Spinal cord (tissue), 10 donors: ENCODE results near the gene TMEM259. TPM values are rescaled to one million over a fixed set of nuclear protein-coding genes. Genes with fewer than 3 reads are reported as not detected.

Source experiments
- DNase-seq, 6 donors: peaks; one replicate each; pipeline versions ENCODE4 v3.0.0 to v3.0.0-alpha.2; 2013 to 2015; ENCODE audit warnings: low spot score in 6 of 6, low read depth in 4 of 6
- H3K27ac ChIP-seq: one replicate; pipeline ENCODE4 v1.5.1; 2013; ENCODE audit warnings: low read depth, low read length, control low read depth
- H3K27me3 ChIP-seq: one replicate; pipeline ENCODE4 v1.6.1; 2013; ENCODE audit warnings: low read length; ENCODE audit not compliant: control insufficient read depth, insufficient read depth
- H3K36me3 ChIP-seq: one replicate; pipeline ENCODE4 v1.6.1; 2013; ENCODE audit warnings: low read length; ENCODE audit not compliant: control insufficient read depth, insufficient read depth
- H3K4me1 ChIP-seq: one replicate; pipeline ENCODE4 v1.6.1; 2013; ENCODE audit warnings: low read length; ENCODE audit not compliant: control insufficient read depth, insufficient read depth
- H3K4me3 ChIP-seq: one replicate; pipeline ENCODE4 v1.5.1; 2013; ENCODE audit warnings: low read depth, low read length, control low read depth
- H3K9me3 ChIP-seq: one replicate; pipeline ENCODE4 v1.6.1; 2013; ENCODE audit warnings: low read length; ENCODE audit not compliant: control insufficient read depth, insufficient read depth
- WGBS: methylation state at CpG from one replicate; pipeline ENCODE4 v1.1.5; 2013; ENCODE audit warnings: missing lambda C conversion rate; ENCODE audit not compliant: insufficient coverage; 5-methylcytosine and 5-hydroxymethylcytosine counted together
- polyA plus RNA-seq, 2 donors: library from polyadenylated mRNA; unstranded; fragments of 120-200 nt; gene quantifications; one replicate each; pipeline ENCODE4 v1.2.1, GENCODE V29; 2013; ENCODE audit not compliant: insufficient read length in 2 of 2
- total RNA-seq, 2 donors: library from RNA; depleted of rRNA in 1 of 2; stranded (reverse); fragments of 120-200 nt in 1 of 2; fragments of >200 nt in 1 of 2; gene quantifications; one replicate each; pipeline versions ENCODE4 v1.2.3 to v1.2.4, GENCODE V29; 2013 to 2014
- donor health status: healthy.

TMEM259 gene
- total and polyA plus RNA-seq, 4 donors = 32.7 to 191 (median 130) TPM

- Histone ChIP-seq H3K27ac (no peak overlapping the region), H3K4me1 (peaks cover 17% of the 10 kb centered on the region), H3K27me3 (peaks cover 48% of the 10 kb centered on the region), H3K36me3 (peaks cover 55% of the 10 kb centered on the region), H3K9me3 (no peaks in the 10 kb centered on the region), H3K4me3 (no peak overlapping the region)
- DNase-seq = peak in 1 of 6 donors; percentile 10
- WGBS = 59% methylated on average over 26 of the region's 26 CpGs
Measured at GRCh38 chr19:995051-995827, 25.7 kb downstream of the TMEM259 start.

- no peak overlapping the region for H3K27ac ChIP-seq
- H3K4me3 ChIP-seq = no peak overlapping the region
- no peaks in the 10 kb centered on the region for H3K9me3 ChIP-seq
- peaks cover 62% of the 10 kb centered on the region for H3K36me3 ChIP-seq
- H3K4me1 ChIP-seq = peaks cover 17% of the 10 kb centered on the region
- H3K27me3 ChIP-seq = peaks cover 42% of the 10 kb centered on the region
- 91% methylated on average over 14 of the region's 18 CpGs for WGBS
- DNase-seq = no peak
Measured at GRCh38 chr19:994516-994915, 26.4 kb downstream of the TMEM259 start.

GRCh38 chr19:993831-994393, 27.0 kb downstream of the TMEM259 start:
- Histone ChIP-seq H3K4me3 (no peak overlapping the region), H3K36me3 (peaks cover 68% of the 10 kb centered on the region), H3K9me3 (no peaks in the 10 kb centered on the region), H3K4me1 (peaks cover 17% of the 10 kb centered on the region), H3K27ac (no peak overlapping the region), H3K27me3 (peaks cover 36% of the 10 kb centered on the region)
- WGBS = 89% methylated on average over 43 of the region's 43 CpGs
- no peak for DNase-seq

- no peak for DNase-seq
- Histone ChIP-seq H3K36me3 (peaks cover 74% of the 10 kb centered on the region), H3K9me3 (no peaks in the 10 kb centered on the region), H3K27ac (no peak overlapping the region), H3K27me3 (peaks cover 31% of the 10 kb centered on the region), H3K4me1 (peaks cover 17% of the 10 kb centered on the region), H3K4me3 (no peak overlapping the region)
- WGBS = 91% methylated on average over 17 of the region's 17 CpGs
Measured at GRCh38 chr19:993361-993830, 27.5 kb downstream of the TMEM259 start.

- H3K27ac ChIP-seq = no peak overlapping the region
- no peak for DNase-seq
- H3K36me3 ChIP-seq = peaks cover 81% of the 10 kb centered on the region
- WGBS = 98% methylated on average over 12 of the region's 13 CpGs
- H3K4me3 ChIP-seq = no peak overlapping the region
- no peaks in the 10 kb centered on the region for H3K9me3 ChIP-seq
- peaks cover 17% of the 10 kb centered on the region for H3K4me1 ChIP-seq
- peaks cover 24% of the 10 kb centered on the region for H3K27me3 ChIP-seq
Measured at GRCh38 chr19:992670-993055, 28.3 kb downstream of the TMEM259 start.

- H3K9me3 ChIP-seq = no peaks in the 10 kb centered on the region
- peaks cover 17% of the 10 kb centered on the region for H3K4me1 ChIP-seq
- no peak for DNase-seq
- WGBS = 91% methylated on average over 32 of the region's 42 CpGs
- peaks cover 18% of the 10 kb centered on the region for H3K27me3 ChIP-seq
- H3K4me3 ChIP-seq = no peak overlapping the region
- H3K27ac ChIP-seq = no peak overlapping the region
- peaks cover 87% of the 10 kb centered on the region for H3K36me3 ChIP-seq
Measured at GRCh38 chr19:991932-992669, 28.8 kb downstream of the TMEM259 start.

- 80% methylated on average over 20 of the region's 47 CpGs for WGBS
- Histone ChIP-seq H3K36me3 (peaks cover 94% of the 10 kb centered on the region), H3K4me3 (no peak overlapping the region), H3K27me3 (peaks cover 12% of the 10 kb centered on the region), H3K27ac (no peak overlapping the region), H3K4me1 (peaks cover 13% of the 10 kb centered on the region), H3K9me3 (no peaks in the 10 kb centered on the region)
- DNase-seq = no peak
Measured at GRCh38 chr19:991174-991931, 29.6 kb downstream of the TMEM259 start.

GRCh38 chr19:990746-991145, 30.2 kb downstream of the TMEM259 start:
- Histone ChIP-seq H3K4me3 (no peak overlapping the region), H3K27me3 (peaks cover 6% of the 10 kb centered on the region), H3K9me3 (no peaks in the 10 kb centered on the region), H3K36me3 (peaks cover 97% of the 10 kb centered on the region), H3K27ac (no peak overlapping the region), H3K4me1 (peaks cover 7% of the 10 kb centered on the region)
- DNase-seq = no peak
- 97% methylated on average over 23 of the region's 23 CpGs for WGBS

- no peak for DNase-seq
- WGBS = 93% methylated on average over 27 of the region's 27 CpGs
- peaks cover under 1% of the 10 kb centered on the region for H3K27me3 ChIP-seq
- H3K4me1 ChIP-seq = peaks cover 3% of the 10 kb centered on the region
- peaks cover 94% of the 10 kb centered on the region for H3K36me3 ChIP-seq
- H3K4me3 ChIP-seq = no peak overlapping the region
- H3K9me3 ChIP-seq = no peaks in the 10 kb centered on the region
- H3K27ac ChIP-seq = no peak overlapping the region
Measured at GRCh38 chr19:990119-990571, 30.8 kb downstream of the TMEM259 start.
